ENCODE results near the gene CARM1.

DNA sequence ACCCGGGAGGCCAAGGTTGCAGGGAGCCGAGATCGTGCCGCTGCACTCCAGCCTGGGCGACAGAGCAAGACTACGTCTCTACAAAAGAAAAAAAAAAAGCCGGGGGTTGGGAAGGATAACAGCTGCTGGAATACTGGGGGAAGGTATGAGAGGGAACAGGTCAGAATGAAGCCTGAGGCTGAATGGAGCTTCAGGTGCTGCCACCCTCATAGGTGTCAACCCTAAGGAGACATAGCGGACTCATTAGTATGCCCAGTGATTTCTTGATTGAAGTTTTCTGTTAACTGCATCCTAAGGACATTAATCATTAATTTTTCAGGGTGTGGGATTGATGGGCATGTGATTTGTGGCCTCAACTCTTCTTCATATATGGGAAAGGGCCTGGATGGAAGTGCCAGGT, 95.5 kb downstream of the CARM1 start:
- no peak for TF ChIP-seq POLR2A (IDR thresholded peaks at IDR 0.05)
- TF ChIP-seq, protein P1, sequence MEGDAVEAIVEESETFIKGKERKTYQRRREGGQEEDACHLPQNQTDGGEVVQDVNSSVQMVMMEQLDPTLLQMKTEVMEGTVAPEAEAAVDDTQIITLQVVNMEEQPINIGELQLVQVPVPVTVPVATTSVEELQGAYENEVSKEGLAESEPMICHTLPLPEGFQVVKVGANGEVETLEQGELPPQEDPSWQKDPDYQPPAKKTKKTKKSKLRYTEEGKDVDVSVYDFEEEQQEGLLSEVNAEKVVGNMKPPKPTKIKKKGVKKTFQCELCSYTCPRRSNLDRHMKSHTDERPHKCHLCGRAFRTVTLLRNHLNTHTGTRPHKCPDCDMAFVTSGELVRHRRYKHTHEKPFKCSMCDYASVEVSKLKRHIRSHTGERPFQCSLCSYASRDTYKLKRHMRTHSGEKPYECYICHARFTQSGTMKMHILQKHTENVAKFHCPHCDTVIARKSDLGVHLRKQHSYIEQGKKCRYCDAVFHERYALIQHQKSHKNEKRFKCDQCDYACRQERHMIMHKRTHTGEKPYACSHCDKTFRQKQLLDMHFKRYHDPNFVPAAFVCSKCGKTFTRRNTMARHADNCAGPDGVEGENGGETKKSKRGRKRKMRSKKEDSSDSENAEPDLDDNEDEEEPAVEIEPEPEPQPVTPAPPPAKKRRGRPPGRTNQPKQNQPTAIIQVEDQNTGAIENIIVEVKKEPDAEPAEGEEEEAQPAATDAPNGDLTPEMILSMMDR (IDR thresholded peaks at IDR 0.05), result no peak
